Stromal cell of bone marrow (primary cell): ENCODE results near the gene MARK1.

Source experiments
- DNase-seq: peaks from one replicate; pipeline ENCODE4 v3.0.0-alpha.2; 2012; ENCODE audit warnings: low read depth

The MARK1 gene

GRCh38 chr1:220527908-220528678, at the start of gene MARK1:
Gene MARK1 (plus strand): TSS chr1:220528136. CDS start chr1:220528823, 687 bp downstream.
- no peak for DNase-seq

- peak; percentile 29 for DNase-seq
These were observed 44.2 kb upstream of the MARK1 start for GRCh38 chr1:220483700-220484099.

- no peak for DNase-seq
These were observed 43.8 kb upstream of the MARK1 start for GRCh38 chr1:220484135-220484534.

- no peak for DNase-seq
These were observed 42.8 kb upstream of the MARK1 start for GRCh38 chr1:220485131-220485530.

GRCh38 chr1:220485791-220486190, 42.1 kb upstream of the MARK1 start:
- DNase-seq = no peak

- DNase-seq = peak; percentile 33
These were observed 40.6 kb upstream of the MARK1 start for GRCh38 chr1:220487297-220487820.

GRCh38 chr1:220491891-220492290, 36.0 kb upstream of the MARK1 start:
- DNase-seq = no peak

GRCh38 chr1:220497220-220497947, 30.6 kb upstream of the MARK1 start:
- no peak for DNase-seq

GRCh38 chr1:220498188-220498587, 29.7 kb upstream of the MARK1 start:
- DNase-seq = peak; percentile 21

- no peak for DNase-seq
These were observed 27.6 kb upstream of the MARK1 start for GRCh38 chr1:220500372-220500771.

- no peak for DNase-seq
These were observed 23.6 kb upstream of the MARK1 start for GRCh38 chr1:220504329-220504728.

GRCh38 chr1:220507085-220507484, 20.9 kb upstream of the MARK1 start:
- DNase-seq = no peak

GRCh38 chr1:220511179-220511578, 16.8 kb upstream of the MARK1 start:
- DNase-seq = no peak

- no peak for DNase-seq
These were observed 16.2 kb upstream of the MARK1 start for GRCh38 chr1:220511785-220512184.

- DNase-seq = no peak
These were observed 14.1 kb upstream of the MARK1 start for GRCh38 chr1:220513834-220514233.

GRCh38 chr1:220514256-220514655, 13.7 kb upstream of the MARK1 start:
- no peak for DNase-seq

GRCh38 chr1:220516014-220516721, 11.8 kb upstream of the MARK1 start:
- DNase-seq = no peak

- no peak for DNase-seq
These were observed 11.3 kb upstream of the MARK1 start for GRCh38 chr1:220516722-220517042.

GRCh38 chr1:220521778-220522177, 6.2 kb upstream of the MARK1 start:
- no peak for DNase-seq

GRCh38 chr1:220526294-220526693, 1.6 kb upstream of the MARK1 start:
- DNase-seq = no peak

GRCh38 chr1:220527279-220527907, 543 bp upstream of the MARK1 start:
- no peak for DNase-seq
